Activated CD8-positive, alpha-beta memory T cell treated with anti-CD3 and anti-CD28 coated beads, Interleukin-2, amount 50 U/mL, for 1 hour (primary cell): ENCODE measurements around the gene LRRC55.

Source experiments
- DNase-seq: peaks from one replicate; pipeline ENCODE4 v3.0.0-alpha.2; 2020; ENCODE audit errors: extremely low read depth

LRRC55 gene

GRCh38 chr11:57235761-57236703 is 54.3 kb downstream of the LRRC55 start:
- DNase-seq = no peak

GRCh38 chr11:57237204-57237681 is 55.5 kb downstream of the LRRC55 start, which contains the start of gene APLNR:
Gene APLNR (minus strand): TSS chr11:57237250. CDS start chr11:57237004, 246 bp downstream.
- DNase-seq = no peak

GRCh38 chr11:57239348-57239747 is 57.6 kb downstream of the LRRC55 start:
- DNase-seq = no peak

DNA sequence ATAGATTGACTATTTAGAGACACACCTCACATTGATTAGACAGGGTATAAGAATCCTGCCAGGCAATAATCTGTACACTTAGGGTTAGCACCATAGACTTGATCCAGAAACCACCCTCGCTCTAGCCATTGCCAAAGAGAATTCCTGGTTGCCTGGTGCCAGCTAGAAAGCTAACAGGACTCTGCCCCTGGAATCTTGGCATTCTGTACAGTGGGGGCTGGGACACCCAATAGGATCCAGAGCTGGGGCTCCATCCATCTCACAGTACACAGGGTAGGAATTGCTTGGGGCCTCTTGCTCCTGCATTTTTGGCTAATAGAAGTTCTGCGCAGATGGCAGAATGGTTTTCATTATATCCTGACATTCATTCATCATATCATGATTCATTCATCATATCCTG is 58.3 kb downstream of the LRRC55 start:
- no peak for DNase-seq

DNA sequence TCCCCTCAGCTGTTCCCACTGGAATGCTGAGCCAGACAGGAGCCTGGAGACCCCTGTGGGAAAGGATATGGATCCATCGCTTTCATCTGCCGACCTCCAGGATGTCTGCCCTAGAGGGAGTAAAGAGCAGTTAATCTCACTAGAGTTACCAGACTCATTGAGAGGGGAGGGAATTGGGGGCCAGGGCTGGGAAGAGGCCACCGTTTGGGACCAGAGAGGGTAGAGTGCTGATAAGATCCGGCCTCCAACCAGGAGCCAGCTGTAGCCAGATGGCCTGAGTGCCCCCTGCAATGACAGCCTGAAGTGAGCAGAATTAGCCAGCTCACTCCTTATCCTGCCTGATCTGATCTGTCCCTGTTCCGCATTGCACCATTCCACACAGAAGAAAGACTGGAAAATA is 59.0 kb downstream of the LRRC55 start:
- no peak for DNase-seq
